ENCODE data around the gene MARK3.

The MARK3 gene

DNA sequence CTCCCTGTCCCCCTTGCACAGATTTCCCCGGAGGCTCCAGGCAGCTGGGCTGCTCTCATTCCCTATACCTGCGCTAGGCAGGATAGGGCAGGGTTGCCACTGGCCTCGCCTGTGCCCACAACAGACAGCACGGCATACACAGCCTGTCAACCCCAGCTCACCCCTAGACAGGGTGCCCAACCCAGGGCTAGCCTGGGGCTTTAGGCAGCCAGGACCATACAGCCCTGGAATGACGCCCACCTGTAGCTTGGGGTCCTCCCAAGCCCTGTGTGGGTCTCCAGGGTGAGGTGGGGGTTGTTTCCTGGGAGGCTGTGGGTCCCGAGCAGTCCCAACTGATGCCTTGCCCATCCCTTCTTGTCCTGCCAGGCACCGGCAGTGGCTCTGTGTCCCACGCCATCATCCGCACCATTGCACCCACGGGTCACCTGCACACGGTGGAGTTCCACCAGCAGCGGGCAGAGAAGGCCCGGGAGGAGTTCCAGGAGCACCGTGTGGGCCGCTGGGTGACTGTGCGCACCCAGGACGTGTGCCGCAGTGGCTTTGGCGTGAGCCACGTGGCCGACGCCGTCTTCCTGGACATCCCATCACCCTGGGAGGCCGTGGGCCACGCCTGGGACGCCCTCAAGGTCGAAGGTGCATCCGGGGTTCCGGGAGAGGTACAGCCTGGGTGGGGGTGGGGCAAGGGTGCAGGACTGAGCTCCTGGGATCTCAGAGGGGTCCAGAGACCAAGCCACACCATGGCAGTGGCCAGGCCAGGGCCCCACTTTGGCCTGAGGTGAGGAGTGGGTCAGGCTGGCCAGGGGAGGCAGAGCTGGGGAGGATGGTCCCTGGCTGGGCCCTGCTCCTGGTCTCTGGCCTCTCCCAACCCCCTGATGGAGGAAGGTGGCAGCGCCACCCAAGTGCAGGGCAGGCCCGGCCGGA, 147.3 kb downstream of the MARK3 start:
- H3K9me3 Mint-ChIP-seq, result no peaks in the 10 kb centered on the region

DNA sequence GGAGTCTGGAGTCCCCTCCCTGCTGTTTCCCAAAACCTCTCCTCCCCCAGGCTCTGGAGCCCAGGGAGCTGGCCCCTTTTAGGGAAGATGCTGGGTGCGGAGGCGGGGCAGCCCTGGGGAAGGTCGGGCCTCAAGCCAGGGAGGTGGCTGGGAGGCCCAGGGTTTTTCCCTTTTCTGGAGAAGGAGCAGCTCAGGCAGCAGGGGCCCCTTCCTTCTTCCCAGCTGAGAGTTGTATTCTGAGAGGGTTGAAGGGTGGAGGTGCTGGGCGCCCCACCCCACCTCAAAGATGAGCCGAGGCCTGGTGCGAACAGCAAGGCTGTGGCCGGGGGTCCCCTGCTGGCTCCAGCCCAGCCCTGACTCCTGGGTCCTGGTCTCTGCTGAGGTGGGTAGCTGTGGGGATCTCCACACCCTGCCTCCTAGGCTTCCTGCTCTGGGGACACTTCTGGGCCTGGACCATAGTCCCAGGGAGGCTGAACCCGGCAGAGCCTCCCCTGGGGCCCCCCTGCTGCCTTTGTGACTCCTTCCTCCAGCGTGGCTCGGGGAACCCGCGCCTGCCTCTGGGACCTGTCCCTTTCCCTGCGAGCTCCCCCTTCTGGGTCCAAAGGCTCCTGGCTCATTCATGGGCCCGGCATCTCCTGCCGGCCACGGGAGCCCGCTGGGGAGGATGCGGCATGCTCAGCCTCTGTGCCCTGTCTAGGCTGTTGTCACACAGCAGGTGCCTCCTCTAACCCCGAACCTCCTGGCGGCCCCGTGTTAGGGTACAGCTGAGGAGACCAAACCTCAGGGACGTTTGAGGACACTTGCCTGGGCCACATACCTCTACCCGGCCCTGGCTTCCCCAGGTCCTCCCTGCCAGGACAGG, 148.2 kb downstream of the MARK3 start:
- Mint-ChIP-seq H3K27me3 (ENCODE audit: low read depth, poor library complexity) (no peaks in the 10 kb centered on the region), H3K4me1 (peaks cover 19% of the 10 kb centered on the region), H3K4me3 (no peak overlapping the region), H3K27ac (no peak overlapping the region), H3K36me3 (ENCODE audit: low read depth) (no peaks in the 10 kb centered on the region), H3K9me3 (no peaks in the 10 kb centered on the region)
- no peak for TF ChIP-seq CTCF (IDR thresholded peaks at IDR 0.05)
- DNase-seq, result no peak

More for the DNA sequence above, 147.3 kb downstream of the MARK3 start:
- peaks cover 28% of the 10 kb centered on the region for H3K4me1 Mint-ChIP-seq
- no peak for TF ChIP-seq CTCF (IDR thresholded peaks at IDR 0.05)
- DNase-seq, result no peak
- no peak overlapping the region for H3K27ac Mint-ChIP-seq
- no peaks in the 10 kb centered on the region for H3K27me3 Mint-ChIP-seq (ENCODE audit: low read depth, poor library complexity)
- no peaks in the 10 kb centered on the region for H3K36me3 Mint-ChIP-seq (ENCODE audit: low read depth)
- no peak overlapping the region for H3K4me3 Mint-ChIP-seq

GRCh38 chr14:103533999-103534575, 148.9 kb downstream of the MARK3 start:
- no peak overlapping the region for H3K27ac Mint-ChIP-seq
- no peaks in the 10 kb centered on the region for H3K9me3 Mint-ChIP-seq
- H3K4me1 Mint-ChIP-seq, result peaks cover 13% of the 10 kb centered on the region
- H3K4me3 Mint-ChIP-seq, result no peak overlapping the region
- no peak for DNase-seq
- no peaks in the 10 kb centered on the region for H3K27me3 Mint-ChIP-seq (ENCODE audit: low read depth, poor library complexity)
- H3K36me3 Mint-ChIP-seq (ENCODE audit: low read depth), result no peaks in the 10 kb centered on the region
- TF ChIP-seq CTCF (IDR thresholded peaks at IDR 0.05), result no peak

GRCh38 chr14:103534576-103535061, 149.4 kb downstream of the MARK3 start:
- no peak for TF ChIP-seq CTCF (IDR thresholded peaks at IDR 0.05)
- no peak for DNase-seq
- Mint-ChIP-seq H3K36me3 (ENCODE audit: low read depth) (no peaks in the 10 kb centered on the region), H3K4me3 (no peak overlapping the region), H3K9me3 (no peaks in the 10 kb centered on the region), H3K27ac (no peak overlapping the region), H3K27me3 (ENCODE audit: low read depth, poor library complexity) (no peaks in the 10 kb centered on the region), H3K4me1 (peaks cover 10% of the 10 kb centered on the region)

DNA sequence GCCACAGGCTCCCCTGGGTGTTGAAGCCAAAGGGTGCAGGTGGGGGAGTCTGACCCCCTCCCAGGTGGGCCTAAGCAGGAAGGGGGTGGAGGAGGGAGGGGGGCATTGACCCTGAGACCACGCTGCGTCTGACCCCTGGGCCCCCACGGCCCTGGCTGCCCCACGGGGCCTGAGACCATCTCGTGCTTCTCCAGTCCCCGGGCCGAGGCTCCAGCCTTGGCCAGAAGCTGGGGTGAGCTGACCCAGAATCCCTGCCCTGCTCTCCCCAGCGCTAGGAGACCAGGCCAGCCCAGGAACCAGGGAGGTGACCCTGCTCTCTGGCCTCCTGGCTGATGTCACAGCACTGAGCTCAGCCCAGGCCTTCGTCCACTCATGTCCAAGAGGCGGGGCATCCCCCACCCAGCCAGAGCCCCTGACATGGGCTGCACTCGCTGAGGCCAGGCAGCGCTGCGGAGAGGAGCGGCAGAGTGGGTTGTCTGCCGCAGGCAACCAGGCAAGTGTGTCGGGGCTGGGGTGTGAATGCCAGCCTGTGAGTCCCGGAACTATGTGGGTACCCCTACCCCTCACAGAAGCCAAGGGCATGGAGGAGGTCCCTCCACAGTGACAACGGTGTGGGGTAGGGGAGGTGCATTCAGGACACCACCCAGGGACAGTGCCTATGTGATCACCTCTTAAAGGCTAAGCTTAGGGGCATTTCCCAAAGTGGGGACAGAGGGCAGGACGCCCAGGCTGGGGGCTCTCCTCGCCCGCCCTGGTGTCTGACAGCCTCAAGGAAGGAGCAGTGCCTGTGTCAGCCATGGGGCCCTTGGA, 150.1 kb downstream of the MARK3 start:
- DNase-seq, result no peak
- Mint-ChIP-seq H3K27ac (no peak overlapping the region), H3K9me3 (no peaks in the 10 kb centered on the region), H3K4me1 (peaks cover 4% of the 10 kb centered on the region), H3K4me3 (no peak overlapping the region), H3K27me3 (ENCODE audit: low read depth, poor library complexity) (no peaks in the 10 kb centered on the region), H3K36me3 (ENCODE audit: low read depth) (no peaks in the 10 kb centered on the region)
- no peak for TF ChIP-seq CTCF (IDR thresholded peaks at IDR 0.05)

Measured in nephron progenitor cell (in vitro differentiated cells).